H1 (cell line): ENCODE data around the gene FOXN3. TPM values are rescaled to one million over a fixed set of nuclear protein-coding genes. Genes with fewer than 3 reads are reported as not detected.

Experiments
- BCL11A ChIP-seq, 2 experiments: IDR thresholded peaks; one replicate each; pipeline ENCODE4 v1.6.1; 2011; ENCODE audit warnings: low read depth in 2 of 2, low read length in 2 of 2, mild to moderate bottlenecking in 2 of 2
- CBX5 ChIP-seq: fragments of 300-800, 300-1000 bp; sonication (generic); IDR thresholded peaks from 2 replicates; pipeline ENCODE4 v1.7.1; 2016; ENCODE audit warnings: antibody characterized with exemption, low read length, low read depth
- CHD1 ChIP-seq: IDR thresholded peaks from 2 replicates; pipeline ENCODE4 v1.6.1; 2012; ENCODE audit warnings: low read depth, low read length, improper control_type of control experiment
- POLR2AphosphoS5 ChIP-seq: IDR thresholded peaks from 2 replicates; pipeline ENCODE4 v1.6.1; 2011; ENCODE audit warnings: low read depth, low read length
- POU5F1 ChIP-seq: IDR thresholded peaks from 2 replicates; pipeline ENCODE4 v1.6.1; 2011; ENCODE audit warnings: low read depth, mild to moderate bottlenecking, low read length, moderate library complexity
- SP1 ChIP-seq: IDR thresholded peaks from 2 replicates; pipeline ENCODE4 v1.6.1; 2011; ENCODE audit warnings: low read depth, low read length
- ZNF274 ChIP-seq: IDR thresholded peaks from 2 replicates; pipeline ENCODE4 v1.7.0; 2012; ENCODE audit warnings: low read length, borderline replicate concordance; ENCODE audit errors: extremely low read depth
- polyA plus RNA-seq, 7 experiments: library from polyadenylated mRNA; depleted of rRNA in 3 of 7; stranded (reverse) in 5 of 7; unstranded in 2 of 7; fragments of >200 nt in 5 of 7; fragments of 200-250 nt in 2 of 7; gene quantifications; 1 replicate in 5 of 7; 2 replicates in 1 of 7; 4 replicates in 1 of 7; pipeline versions ENCODE4 v1.2.1 to v1.2.3, GENCODE V29; 2011 to 2013; ENCODE audit warnings: missing spikeins in 2 of 7, mixed read lengths in 2 of 7
- total RNA-seq: library from RNA; stranded (reverse); fragmentation: NEBNext Ultra II Directional; extraction: Animal tissue kit (Norgen Biotek cat#: 25700); gene quantifications from 2 replicates; pipeline ENCODE4 v1.2.1, GENCODE V29; 2021

The FOXN3 gene
- total and polyA plus RNA-seq, 2 of the 8 experiments (the other 6 are each of a cell fraction or from before 2014, with no cell fraction given), result 52.6 to 178 TPM

DNA sequence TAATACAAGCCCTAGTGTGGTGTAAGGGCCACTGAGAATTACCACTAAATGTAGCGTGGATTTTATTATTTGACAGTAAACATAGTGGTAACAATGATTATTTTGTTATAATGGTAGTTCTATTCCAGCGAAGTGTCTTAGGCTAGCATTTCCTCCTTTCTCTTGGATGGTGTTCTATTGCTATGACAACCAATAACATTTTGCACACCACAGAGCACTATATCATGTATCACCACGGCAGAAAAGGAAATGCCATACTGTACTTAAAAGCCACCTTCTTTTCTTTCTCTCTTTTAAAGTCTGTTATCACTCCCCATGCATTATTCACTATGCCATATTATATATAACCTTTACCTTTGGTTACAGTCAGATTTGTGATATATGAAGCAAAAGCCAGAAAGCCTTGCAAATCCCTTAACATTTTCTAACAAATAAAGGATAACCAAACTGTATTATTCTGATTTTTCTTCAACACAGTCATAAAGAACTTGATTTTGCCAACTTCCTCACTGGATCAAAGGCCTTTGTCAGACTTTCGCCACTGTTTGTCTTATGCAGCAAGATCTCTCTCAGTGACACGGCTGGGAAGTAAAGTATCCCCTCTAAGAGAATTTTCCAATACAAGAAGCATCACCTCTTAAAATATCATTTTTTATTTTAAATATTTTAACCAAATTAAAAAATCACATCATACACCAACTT lies 195.8 kb downstream of the FOXN3 start (continued):
- TF ChIP-seq ZNF274 (no peak), BCL11A (IDR thresholded peaks at IDR 0.05; ENCODE audit: low read depth in 2 of 2, low read length in 2 of 2) (no peak), POLR2AphosphoS5 (no peak), CHD1 (no peak), POU5F1 (no peak), SP1 (no peak), CBX5 (no peak)
